Lung (tissue), 12 donors: ENCODE results near the gene CES4A. TPM values are rescaled to one million over a fixed set of nuclear protein-coding genes. Genes with fewer than 3 reads are reported as not detected.
"Not testable (repeated sequence)": the region's sequence is repeated elsewhere in the genome, so short reads cannot be mapped to it uniquely, and the experiment has no call there.

Experiments
- ATAC-seq: fragments of 200-7000 bp; cut with Tn5 transposase; one replicate; pipeline ENCODE4 v1.9.1; 2020; ENCODE audit warnings: moderate number of reproducible peaks; ENCODE audit not compliant: insufficient read depth, low FRiP score
- DNase-seq, 3 donors: peaks; one replicate each; pipeline ENCODE4 v3.0.0-alpha.2; 2013 to 2017
- H3K27ac ChIP-seq, 2 donors: one replicate each; pipeline ENCODE4 v1.5.1; 2013; ENCODE audit warnings: mild to moderate bottlenecking in 2 of 2, moderate library complexity in 2 of 2, control low read depth in 1 of 2, inconsistent platforms in 1 of 2, low read depth in 1 of 2, low read length in 1 of 2
- H3K27me3 ChIP-seq, 3 donors: one replicate each; pipeline ENCODE4 v1.5.1; 2013; ENCODE audit warnings: low read length in 2 of 3; ENCODE audit not compliant: control insufficient read depth in 3 of 3, insufficient read depth in 3 of 3
- H3K36me3 ChIP-seq, 4 donors: one replicate each; pipeline ENCODE4 v1.5.1; 2013; ENCODE audit warnings: low read length in 4 of 4, mild to moderate bottlenecking in 1 of 4, moderate library complexity in 1 of 4; ENCODE audit not compliant: control insufficient read depth in 4 of 4, insufficient read depth in 4 of 4
- H3K4me1 ChIP-seq, 5 donors: one replicate each; pipeline ENCODE4 v1.5.1; 2013; ENCODE audit warnings: low read length in 5 of 5, mild to moderate bottlenecking in 2 of 5, moderate library complexity in 1 of 5; ENCODE audit not compliant: control insufficient read depth in 5 of 5, insufficient read depth in 5 of 5
- H3K4me3 ChIP-seq: one replicate; pipeline ENCODE4 v1.5.1; 2013; ENCODE audit warnings: mild to moderate bottlenecking, control low read depth, moderate library complexity
- H3K9ac ChIP-seq, 2 donors: one replicate each; pipeline ENCODE4 v1.5.1; 2013; ENCODE audit warnings: low read length in 2 of 2, control low read depth in 1 of 2; ENCODE audit not compliant: insufficient read depth in 1 of 2
- H3K9me3 ChIP-seq, 4 donors: one replicate each; pipeline ENCODE4 v1.5.1; 2013; ENCODE audit warnings: low read length in 3 of 4, mild to moderate bottlenecking in 1 of 4, moderate library complexity in 1 of 4; ENCODE audit not compliant: control insufficient read depth in 4 of 4, insufficient read depth in 3 of 4
- CTCF ChIP-seq: IDR thresholded peaks from 2 replicates; pipeline ENCODE4 v1.5.1; 2012; ENCODE audit warnings: mild to moderate bottlenecking; ENCODE audit errors: control extremely low read depth, extremely low read depth
- WGBS, 2 donors: extraction: QIAGEN DNeasy Blood & Tissue Kit; methylation state at CpG; one replicate each; pipeline ENCODE4 v1.1.7; 2013; 5-methylcytosine and 5-hydroxymethylcytosine counted together
- polyA plus RNA-seq, 2 donors: library from polyadenylated mRNA; stranded (reverse); fragments of 200-250 nt; gene quantifications; one replicate each; pipeline ENCODE4 v1.2.1, GENCODE V29; 2013
- total RNA-seq, 2 donors: library from RNA; depleted of rRNA in 1 of 2; stranded (reverse); fragments of >200 nt in 1 of 2; gene quantifications; one replicate each; pipeline ENCODE4 v1.2.1, GENCODE V29; 2014 to 2021
- donor health status: control.
- donor health status: control.
- donor health status: Bipolar disorder and iron deficiency.
- donor health status: healthy.
- donor health status: DM: yes; HTN: yes; CAD: no.

The CES4A gene
- total and polyA plus RNA-seq, 4 donors, result 8.0 to 29.8 (median 13.6) TPM

- no peaks in the 10 kb centered on the region for H3K9me3 ChIP-seq
- WGBS, 2 donors, result 91 to 95% methylated on average over 2 of the region's 2 CpGs
- TF ChIP-seq CTCF, result no peak
- H3K9ac ChIP-seq, result no peak overlapping the region
- H3K4me1 ChIP-seq, result peaks cover 0 to 22% (median 0%) of the 10 kb centered on the region in 5 donors
- H3K4me3 ChIP-seq, result no peak overlapping the region
- H3K27me3 ChIP-seq, result no peaks in the 10 kb centered on the region
- H3K36me3 ChIP-seq, result peaks cover 0 to 7% (median 1%) of the 10 kb centered on the region in 4 donors
- no peak overlapping the region for H3K27ac ChIP-seq
- no peak for ATAC-seq
- DNase-seq, result no peak
These were observed 51.1 kb downstream of the CES4A start for GRCh38 chr16:67039260-67040020.

- peaks cover 0 to 7% (median 1%) of the 10 kb centered on the region in 4 donors for H3K36me3 ChIP-seq
- H3K9ac ChIP-seq, result no peak overlapping the region
- H3K4me3 ChIP-seq, result no peak overlapping the region
- 36 to 80% methylated on average over 2 of the region's 2 CpGs for WGBS, 2 donors
- no peak overlapping the region for H3K27ac ChIP-seq
- no peaks in the 10 kb centered on the region for H3K9me3 ChIP-seq
- no peaks in the 10 kb centered on the region for H3K27me3 ChIP-seq
- no peak for DNase-seq
- H3K4me1 ChIP-seq, result peaks cover 0 to 20% (median 0%) of the 10 kb centered on the region in 5 donors
- no peak for TF ChIP-seq CTCF
- ATAC-seq, result no peak
These were observed 51.8 kb downstream of the CES4A start for GRCh38 chr16:67040166-67040565.

GRCh38 chr16:67040906-67041305 is 52.5 kb downstream of the CES4A start:
- no peak for TF ChIP-seq CTCF
- Histone ChIP-seq H3K27me3 (no peaks in the 10 kb centered on the region), H3K27ac (no peak overlapping the region), H3K9ac (no peak overlapping the region), H3K36me3 (peaks cover 0 to 7% (median 1%) of the 10 kb centered on the region in 4 donors), H3K4me3 (no peak overlapping the region), H3K4me1 (peaks cover 0 to 20% (median 0%) of the 10 kb centered on the region in 5 donors), H3K9me3 (no peaks in the 10 kb centered on the region)
- DNase-seq (no peak), ATAC-seq (no peak)
- 94% methylated on average over 2 of the region's 2 CpGs for WGBS, 2 donors

GRCh38 chr16:67041520-67041919 is 53.1 kb downstream of the CES4A start:
- H3K27ac ChIP-seq, H3K4me3 ChIP-seq, H3K9me3 ChIP-seq, H3K27me3 ChIP-seq, ATAC-seq, H3K9ac ChIP-seq, H3K36me3 ChIP-seq, DNase-seq: not testable (repeated sequence)
- 93 to 94% methylated on average over 4 of the region's 4 CpGs for WGBS, 2 donors
- H3K4me1 ChIP-seq, result peaks cover 0 to 14% (median 0%) of the 10 kb centered on the region in 5 donors
